Astrocyte (in vitro differentiated cells and primary cell): ENCODE data around the gene WSB1. TPM values are rescaled to one million over a fixed set of nuclear protein-coding genes. Genes with fewer than 3 reads are reported as not detected.

Experiments used
- DNase-seq: peaks from one replicate; pipeline ENCODE4 v3.0.0-alpha.2; 2010; ENCODE audit warnings: low read depth
- FAIRE-seq: peaks from 2 replicates; lab custom pipeline; 2011; peaks lifted over from hg19 to GRCh38; lab: Jason Lieb, UNC
- H2AFZ ChIP-seq: 2 replicates; pipeline ENCODE4 v1.6.0; 2012; ENCODE audit warnings: low read depth, low read length, inconsistent platforms
- H3K27ac ChIP-seq: 2 replicates; pipeline ENCODE4 v1.5.1; 2011; ENCODE audit warnings: low read depth, low read length, inconsistent platforms
- H3K27me3 ChIP-seq: 2 replicates; pipeline ENCODE4 v1.6.0; 2011; ENCODE audit warnings: low read length, inconsistent platforms; ENCODE audit not compliant: insufficient read depth
- H3K36me3 ChIP-seq: 2 replicates; pipeline ENCODE4 v1.5.1; 2011; ENCODE audit warnings: low read length, inconsistent platforms; ENCODE audit not compliant: insufficient read depth
- H3K4me1 ChIP-seq: 2 replicates; pipeline ENCODE4 v1.5.1; 2011; ENCODE audit warnings: low read length, inconsistent platforms; ENCODE audit not compliant: insufficient read depth
- H3K4me2 ChIP-seq: 2 replicates; pipeline ENCODE4 v1.6.0; 2012; ENCODE audit warnings: low read length, inconsistent platforms
- H3K4me3 ChIP-seq: 2 replicates; pipeline ENCODE4 v1.5.1; 2011; ENCODE audit warnings: low read depth, mild to moderate bottlenecking, low read length, inconsistent platforms; ENCODE audit not compliant: insufficient read depth
- H3K79me2 ChIP-seq: 2 replicates; pipeline ENCODE4 v1.6.0; 2012; ENCODE audit warnings: mild to moderate bottlenecking, low read length, inconsistent platforms; ENCODE audit not compliant: insufficient read depth
- H3K9ac ChIP-seq: 2 replicates; pipeline ENCODE4 v1.6.0; 2012; ENCODE audit warnings: mild to moderate bottlenecking, low read length, inconsistent platforms
- H3K9me3 ChIP-seq: 2 replicates; pipeline ENCODE4 v1.5.1; 2012; ENCODE audit warnings: low read depth, mild to moderate bottlenecking, low read length, inconsistent platforms; ENCODE audit not compliant: insufficient read depth
- H4K20me1 ChIP-seq: 2 replicates; pipeline ENCODE4 v1.6.0; 2012; ENCODE audit warnings: low read length, inconsistent platforms; ENCODE audit not compliant: insufficient read depth
- H3K27ac Mint-ChIP-seq: one replicate; pipeline ENCODE4 v1.8.0; 2021; ENCODE audit warnings: mild to moderate bottlenecking, mixed read lengths; ENCODE audit not compliant: unreplicated experiment
- H3K27me3 Mint-ChIP-seq: one replicate; pipeline ENCODE4 v1.8.0; 2021; ENCODE audit warnings: low read depth, mixed read lengths; ENCODE audit not compliant: unreplicated experiment
- H3K36me3 Mint-ChIP-seq: one replicate; pipeline ENCODE4 v1.8.0; 2021; ENCODE audit warnings: low read depth, mixed read lengths; ENCODE audit not compliant: unreplicated experiment
- H3K4me1 Mint-ChIP-seq: one replicate; pipeline ENCODE4 v1.8.0; 2021; ENCODE audit warnings: low read depth, mixed read lengths; ENCODE audit not compliant: unreplicated experiment
- H3K4me3 Mint-ChIP-seq: one replicate; pipeline ENCODE4 v1.8.0; 2021; ENCODE audit warnings: mild to moderate bottlenecking, moderate library complexity, mixed read lengths; ENCODE audit not compliant: unreplicated experiment
- H3K9me3 Mint-ChIP-seq: one replicate; pipeline ENCODE4 v1.8.0; 2021; ENCODE audit warnings: mild to moderate bottlenecking, mixed read lengths; ENCODE audit not compliant: unreplicated experiment
- CTCF ChIP-seq: IDR thresholded peaks from 2 replicates; pipeline ENCODE4 v1.5.1; 2011; ENCODE audit warnings: low read depth, mild to moderate bottlenecking, inconsistent platforms, low read length, moderate library complexity; ENCODE audit not compliant: insufficient read depth
- EZH2 ChIP-seq: IDR thresholded peaks from 2 replicates; pipeline ENCODE4 v1.6.1; 2012; ENCODE audit warnings: mild to moderate bottlenecking, low read length, inconsistent platforms; ENCODE audit not compliant: insufficient read depth
- total RNA-seq: library from RNA; stranded (reverse); gene quantifications from 2 replicates; pipeline ENCODE4 v1.2.1, GENCODE V29; 2021

Gene WSB1
- total RNA-seq, 1 donor from 2014 or later: 217 TPM

GRCh38 chr17:27280527-27280926 lies 13.4 kb upstream of the WSB1 start:
- Mint-ChIP-seq H3K9me3 (no peaks in the 10 kb centered on the region), H3K27me3 (peaks cover 5% of the 10 kb centered on the region), H3K36me3 (no peaks in the 10 kb centered on the region)

DNA sequence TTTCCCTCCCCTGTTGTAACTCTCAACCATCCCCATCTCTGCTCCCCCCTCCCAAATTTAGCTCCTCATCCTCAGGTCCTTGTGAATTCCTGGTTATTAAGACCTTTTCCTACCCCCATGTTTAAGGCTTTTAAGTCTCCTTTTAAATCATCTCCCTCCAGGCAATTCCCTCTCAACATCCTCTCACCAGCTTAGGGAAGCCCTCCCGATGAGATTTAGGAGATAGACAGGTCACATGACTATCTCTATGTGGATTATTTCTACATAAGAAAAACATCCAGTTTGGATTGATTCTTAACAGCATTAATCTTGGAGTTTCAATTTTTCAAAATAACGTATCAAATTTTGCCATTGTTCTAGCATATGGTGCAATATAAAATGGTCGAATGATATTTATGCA lies 12.5 kb upstream of the WSB1 start:
- Histone ChIP-seq H3K4me1 (no peaks in the 10 kb centered on the region), H3K36me3 (no peaks in the 10 kb centered on the region), H4K20me1 (no peaks in the 10 kb centered on the region), H3K4me2 (no peak overlapping the region), H3K27me3 (peaks cover 3% of the 10 kb centered on the region), H3K9ac (no peak overlapping the region), H3K27ac (no peak overlapping the region), H3K4me3 (no peak overlapping the region), H2AFZ (no peak overlapping the region), H3K9me3 (no peaks in the 10 kb centered on the region), H3K79me2 (no peaks in the 10 kb centered on the region)
- Mint-ChIP-seq H3K27me3 (peaks cover 5% of the 10 kb centered on the region), H3K4me1 (no peaks in the 10 kb centered on the region), H3K27ac (no peak overlapping the region), H3K36me3 (no peaks in the 10 kb centered on the region), H3K4me3 (no peak overlapping the region), H3K9me3 (no peaks in the 10 kb centered on the region)
- TF ChIP-seq EZH2 (no peak), CTCF (no peak)
- DNase-seq (no peak), FAIRE-seq (no peak)

More at GRCh38 chr17:27280527-27280926, 13.4 kb upstream of the WSB1 start:
- H3K27ac ChIP-seq: no peak overlapping the region
- no peak overlapping the region for H3K27ac Mint-ChIP-seq
- H3K4me2 ChIP-seq: no peak overlapping the region
- H3K36me3 ChIP-seq: no peaks in the 10 kb centered on the region
- no peaks in the 10 kb centered on the region for H3K79me2 ChIP-seq
- no peaks in the 10 kb centered on the region for H3K4me1 Mint-ChIP-seq
- no peaks in the 10 kb centered on the region for H4K20me1 ChIP-seq
- H3K4me3 Mint-ChIP-seq: no peak overlapping the region
- H3K4me1 ChIP-seq: no peaks in the 10 kb centered on the region
- H3K27me3 ChIP-seq: peaks cover 3% of the 10 kb centered on the region
- H3K9ac ChIP-seq: no peak overlapping the region
- DNase-seq (no peak), FAIRE-seq (no peak)
- H3K4me3 ChIP-seq: no peak overlapping the region
- no peaks in the 10 kb centered on the region for H3K9me3 ChIP-seq
- TF ChIP-seq CTCF (no peak), EZH2 (no peak)
- H2AFZ ChIP-seq: no peak overlapping the region

DNA sequence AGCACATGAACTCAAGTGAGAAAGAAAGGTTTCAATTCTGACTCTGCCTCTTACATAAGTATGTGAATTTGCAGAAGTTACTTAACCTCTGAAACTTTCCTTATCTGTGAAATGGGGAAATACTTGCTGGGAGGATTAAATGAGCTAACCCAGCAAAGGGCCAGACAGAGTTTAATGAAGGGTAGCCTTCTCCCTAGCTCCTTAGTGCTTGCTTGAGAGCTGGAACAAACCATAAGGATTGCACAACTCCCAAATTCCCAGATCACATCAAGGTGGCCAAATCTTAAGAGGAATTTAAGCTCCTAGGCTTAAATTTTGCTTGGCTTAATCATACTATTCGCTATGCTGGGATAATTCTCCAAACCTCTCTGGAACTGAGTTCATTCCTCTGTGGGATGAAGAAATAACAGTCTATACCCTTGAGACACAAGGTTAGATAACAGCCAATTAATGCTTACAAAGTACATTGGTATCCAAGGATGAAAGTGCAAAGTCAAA lies 11.8 kb upstream of the WSB1 start:
- Histone ChIP-seq H4K20me1 (no peaks in the 10 kb centered on the region), H3K4me3 (no peak overlapping the region), H3K79me2 (no peaks in the 10 kb centered on the region), H3K4me1 (no peaks in the 10 kb centered on the region), H3K36me3 (no peaks in the 10 kb centered on the region), H3K9ac (no peak overlapping the region), H3K27me3 (peaks cover 3% of the 10 kb centered on the region), H3K27ac (no peak overlapping the region), H3K4me2 (no peak overlapping the region), H3K9me3 (no peaks in the 10 kb centered on the region), H2AFZ (no peak overlapping the region)
- no peaks in the 10 kb centered on the region for H3K4me1 Mint-ChIP-seq
- no peaks in the 10 kb centered on the region for H3K36me3 Mint-ChIP-seq
- peaks cover 5% of the 10 kb centered on the region for H3K27me3 Mint-ChIP-seq
- FAIRE-seq (no peak), DNase-seq (peak; percentile 80)
- no peak overlapping the region for H3K4me3 Mint-ChIP-seq
- no peak overlapping the region for H3K27ac Mint-ChIP-seq
- H3K9me3 Mint-ChIP-seq: no peaks in the 10 kb centered on the region
- TF ChIP-seq CTCF (no peak), EZH2 (no peak)
